ENCODE measurements around the gene DROSHA.
"Not testable (repeated sequence)": the region's sequence is repeated elsewhere in the genome, so short reads cannot be mapped to it uniquely, and the experiment has no call there.

The DROSHA gene

DNA sequence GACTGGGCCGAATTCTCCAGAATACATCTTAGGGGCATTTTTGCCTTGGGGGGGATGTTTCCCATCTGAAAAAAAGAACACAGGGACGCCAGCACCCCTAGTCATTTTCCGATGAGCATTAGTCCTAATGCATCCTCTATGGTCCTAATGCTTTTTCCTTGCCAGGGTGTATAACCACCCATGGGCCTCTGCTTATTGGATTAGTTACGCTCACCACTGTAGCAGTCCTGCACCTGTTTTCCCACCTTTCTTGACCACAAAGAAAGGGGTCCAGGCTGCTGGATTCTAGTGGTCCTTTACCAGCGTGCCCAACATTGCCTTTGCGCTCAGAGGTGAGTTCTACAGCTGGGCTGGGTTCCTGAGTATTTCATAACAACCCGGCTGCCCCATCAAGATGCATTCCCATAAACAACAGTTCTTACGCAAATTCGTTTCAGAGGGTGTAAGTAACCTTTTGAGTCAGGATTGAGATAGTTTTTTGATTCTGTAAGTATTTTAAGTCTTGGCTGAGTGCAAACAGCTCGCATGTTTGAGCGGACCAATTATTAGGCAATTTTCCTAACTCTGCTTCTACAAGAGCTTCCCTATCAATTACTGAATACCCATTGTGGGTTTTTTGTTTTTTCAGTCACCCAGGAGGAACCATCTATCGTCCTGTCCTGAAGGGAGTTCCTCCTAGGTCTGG is 135.1 kb downstream of the DROSHA start:
- H3K36me3 ChIP-seq (replicated peaks), result peaks cover 5% of the 10 kb centered on the region
- no peak for DNase-seq
- no peak overlapping the region for H3K4me3 ChIP-seq (ENCODE audit: low read depth, low read length)
- H3K27ac ChIP-seq, result no peak overlapping the region
- H3K27me3 ChIP-seq (replicated peaks), result no peaks in the 10 kb centered on the region
- TF ChIP-seq, protein P1, sequence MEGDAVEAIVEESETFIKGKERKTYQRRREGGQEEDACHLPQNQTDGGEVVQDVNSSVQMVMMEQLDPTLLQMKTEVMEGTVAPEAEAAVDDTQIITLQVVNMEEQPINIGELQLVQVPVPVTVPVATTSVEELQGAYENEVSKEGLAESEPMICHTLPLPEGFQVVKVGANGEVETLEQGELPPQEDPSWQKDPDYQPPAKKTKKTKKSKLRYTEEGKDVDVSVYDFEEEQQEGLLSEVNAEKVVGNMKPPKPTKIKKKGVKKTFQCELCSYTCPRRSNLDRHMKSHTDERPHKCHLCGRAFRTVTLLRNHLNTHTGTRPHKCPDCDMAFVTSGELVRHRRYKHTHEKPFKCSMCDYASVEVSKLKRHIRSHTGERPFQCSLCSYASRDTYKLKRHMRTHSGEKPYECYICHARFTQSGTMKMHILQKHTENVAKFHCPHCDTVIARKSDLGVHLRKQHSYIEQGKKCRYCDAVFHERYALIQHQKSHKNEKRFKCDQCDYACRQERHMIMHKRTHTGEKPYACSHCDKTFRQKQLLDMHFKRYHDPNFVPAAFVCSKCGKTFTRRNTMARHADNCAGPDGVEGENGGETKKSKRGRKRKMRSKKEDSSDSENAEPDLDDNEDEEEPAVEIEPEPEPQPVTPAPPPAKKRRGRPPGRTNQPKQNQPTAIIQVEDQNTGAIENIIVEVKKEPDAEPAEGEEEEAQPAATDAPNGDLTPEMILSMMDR (IDR thresholded peaks at IDR 0.05; ENCODE audit: low read depth, low read length, missing control alignments), result no peak
- in situ Hi-C loops (cut with HindIII; ENCODE audit: low pct_ligation_motif_present, low sequenced_read_pairs), result no loop called here

DNA sequence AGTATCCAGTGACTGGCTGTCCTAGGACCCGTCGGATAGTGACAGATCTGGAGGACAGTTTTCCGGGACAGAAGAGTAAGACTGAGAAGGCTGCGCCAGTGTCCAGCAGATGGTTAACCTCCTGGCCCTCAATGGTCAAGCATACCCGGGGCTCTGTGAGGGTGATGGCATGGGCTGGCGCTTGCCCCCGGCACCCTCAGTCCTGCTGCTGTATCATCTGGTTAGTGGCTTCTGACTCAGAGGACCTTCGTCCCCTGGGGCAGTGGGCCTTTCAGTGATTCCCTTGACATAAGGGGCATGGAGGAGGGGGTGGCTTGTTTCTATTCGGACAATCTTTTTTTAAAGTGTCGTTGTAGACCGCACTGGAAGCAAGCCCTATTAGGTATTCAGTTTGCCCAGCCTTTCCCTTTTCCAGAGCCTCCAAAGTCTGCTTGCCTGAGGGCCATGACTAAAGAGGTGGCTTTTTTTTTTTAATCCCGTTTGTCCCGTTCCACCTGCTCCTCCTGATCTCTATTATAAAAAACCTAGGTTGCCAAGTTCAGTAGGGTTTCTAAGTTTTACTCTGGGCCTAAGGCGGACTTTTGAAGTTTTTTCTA is 136.3 kb downstream of the DROSHA start:
- DNase-seq; H3K4me3 ChIP-seq (ENCODE audit: low read depth, low read length); in situ Hi-C loops (cut with HindIII; ENCODE audit: low pct_ligation_motif_present, low sequenced_read_pairs); H3K27me3 ChIP-seq (replicated peaks); H3K27ac ChIP-seq; H3K36me3 ChIP-seq (replicated peaks): not testable (repeated sequence)

DNA sequence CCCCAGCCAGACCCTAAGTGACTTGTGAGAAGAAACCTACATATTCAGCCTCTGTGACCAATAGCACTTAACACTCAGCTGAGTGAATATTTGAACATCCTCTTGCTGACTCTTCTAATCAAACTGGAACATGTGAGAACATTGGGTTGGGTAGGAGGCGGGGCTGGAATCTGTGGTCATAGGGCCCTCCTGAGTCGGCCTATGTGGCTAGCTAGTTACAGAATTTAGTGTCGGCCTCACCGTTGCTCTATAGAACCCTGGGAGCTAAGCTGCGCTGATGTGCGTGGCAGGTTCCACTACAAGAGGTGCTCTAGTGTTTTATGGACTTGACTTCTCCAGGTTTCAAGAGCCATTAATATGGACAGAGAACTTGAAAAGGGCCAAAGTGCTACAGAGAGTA is 138.8 kb downstream of the DROSHA start:
- H3K36me3 ChIP-seq (replicated peaks), result no peaks in the 10 kb centered on the region
- DNase-seq, result no peak
- H3K27ac ChIP-seq, result no peak overlapping the region
- TF ChIP-seq, protein P1 (IDR thresholded peaks at IDR 0.05; ENCODE audit: low read depth, low read length, missing control alignments), result no peak
- no peak overlapping the region for H3K4me3 ChIP-seq (ENCODE audit: low read depth, low read length)
- in situ Hi-C loops (cut with HindIII; ENCODE audit: low pct_ligation_motif_present, low sequenced_read_pairs), result no loop called here
- no peaks in the 10 kb centered on the region for H3K27me3 ChIP-seq (replicated peaks)

DNA sequence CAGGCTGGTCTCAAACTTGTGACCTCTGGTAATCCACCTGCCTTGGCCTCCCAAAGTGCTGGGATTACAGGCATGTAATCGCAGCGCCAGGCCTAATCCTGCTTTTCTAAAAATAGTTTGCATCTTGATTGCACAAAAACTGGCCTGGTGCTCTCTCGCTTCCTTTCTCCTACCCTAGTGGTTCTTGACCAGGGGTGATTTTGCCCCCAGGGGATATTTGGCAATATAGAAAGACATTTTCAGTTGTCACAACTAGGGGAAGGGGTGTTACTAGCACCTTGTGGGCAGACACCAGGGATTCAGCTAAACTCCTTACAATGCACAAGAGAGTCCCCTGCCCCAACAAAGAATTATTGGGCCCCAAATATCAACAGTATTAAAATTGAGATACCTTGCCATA is 139.8 kb downstream of the DROSHA start:
- TF ChIP-seq, protein P1 (IDR thresholded peaks at IDR 0.05; ENCODE audit: low read depth, low read length, missing control alignments), result no peak
- in situ Hi-C loops (cut with HindIII; ENCODE audit: low pct_ligation_motif_present, low sequenced_read_pairs), result no loop called here
- H3K4me3 ChIP-seq (ENCODE audit: low read depth, low read length), result no peak overlapping the region
- H3K36me3 ChIP-seq (replicated peaks), result no peaks in the 10 kb centered on the region
- H3K27ac ChIP-seq, result no peak overlapping the region
- no peak for DNase-seq
- H3K27me3 ChIP-seq (replicated peaks), result no peaks in the 10 kb centered on the region

- Histone ChIP-seq H3K27ac (no peak overlapping the region), H3K27me3 (replicated peaks) (no peaks in the 10 kb centered on the region), H3K4me3 (ENCODE audit: low read depth, low read length) (no peak overlapping the region), H3K36me3 (replicated peaks) (no peaks in the 10 kb centered on the region)
- in situ Hi-C loops (cut with HindIII; ENCODE audit: low pct_ligation_motif_present, low sequenced_read_pairs), result no loop called here
- TF ChIP-seq, protein P1 (IDR thresholded peaks at IDR 0.05; ENCODE audit: low read depth, low read length, missing control alignments), result no peak
- no peak for DNase-seq
These were observed 141.6 kb downstream of the DROSHA start for GRCh38 chr5:31390256-31390655.

DNA sequence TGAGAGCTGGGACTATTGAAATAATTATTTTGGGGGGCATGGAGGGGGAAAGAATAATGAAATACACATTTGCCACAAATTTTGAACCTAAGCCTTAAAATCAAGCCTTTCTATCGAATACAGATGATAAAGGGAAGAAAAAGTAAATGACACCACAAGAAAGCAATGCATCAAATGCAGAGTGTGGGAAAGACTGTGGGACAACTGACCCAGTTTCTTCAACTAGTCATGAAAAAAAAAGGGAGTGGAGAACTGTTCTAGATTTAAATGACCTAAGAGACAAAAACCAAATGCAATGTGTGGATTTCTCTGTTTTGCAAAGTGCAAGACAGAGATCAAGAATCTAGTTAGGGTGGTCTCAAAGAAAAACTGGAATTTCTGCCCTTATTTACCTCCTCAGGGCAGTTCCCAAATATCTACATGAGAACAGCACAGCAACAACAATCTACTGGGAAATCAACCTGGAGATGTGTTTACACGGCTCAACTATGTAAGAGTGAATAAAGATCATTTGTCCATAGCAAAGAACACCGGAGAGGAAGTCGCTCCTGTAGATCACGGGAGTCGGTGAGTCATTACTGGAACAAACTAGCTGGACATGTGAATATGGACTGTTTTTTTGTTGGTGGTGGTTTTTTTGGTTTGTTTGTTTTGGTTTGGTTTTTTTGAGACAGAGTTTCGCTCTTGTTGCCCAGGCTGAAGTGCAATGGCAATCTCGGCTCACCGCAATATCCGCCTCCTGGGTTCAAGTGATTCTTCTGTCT is 145.9 kb downstream of the DROSHA start:
- TF ChIP-seq, protein P1 (IDR thresholded peaks at IDR 0.05; ENCODE audit: low read depth, low read length, missing control alignments), result no peak
- H3K27me3 ChIP-seq (replicated peaks), result no peaks in the 10 kb centered on the region
- DNase-seq, result no peak
- H3K36me3 ChIP-seq (replicated peaks), result no peaks in the 10 kb centered on the region
- in situ Hi-C loops (cut with HindIII; ENCODE audit: low pct_ligation_motif_present, low sequenced_read_pairs), result no loop called here
- H3K4me3 ChIP-seq (ENCODE audit: low read depth, low read length), result no peak overlapping the region
- no peak overlapping the region for H3K27ac ChIP-seq

Measured in brain microvascular endothelial cell (primary cell).